Sigmoid colon (tissue), 4 donors: ENCODE results near the gene SPATA6.

Experiments used
- EP300 ChIP-seq, 4 donors: sonication (generic); formaldehyde crosslinking; IDR thresholded peaks; one replicate each; pipeline ENCODE4 v1.6.1; 2017; ENCODE audit warnings: antibody characterized with exemption in 4 of 4
- POLR2A ChIP-seq, 2 donors: fragments of 450-650 bp; IDR thresholded peaks; one replicate each; pipeline ENCODE4 v1.6.1; 2016; ENCODE audit warnings: antibody characterized with exemption in 2 of 2, mild to moderate bottlenecking in 2 of 2, moderate library complexity in 2 of 2
- POLR2AphosphoS5 ChIP-seq, 4 donors: sonication (generic); formaldehyde crosslinking; IDR thresholded peaks; one replicate each; pipeline ENCODE4 v1.6.1; 2017; ENCODE audit warnings: antibody characterized with exemption in 4 of 4
- TF ChIP-seq, protein P1 (sequence below), 4 experiments: fragments of 450-650 bp in 3 of 4; fragments of 200-600 bp in 1 of 4; IDR thresholded peaks; one replicate each; pipeline ENCODE4 v1.5.1; 2016 to 2019; ENCODE audit warnings: antibody characterized with exemption in 4 of 4, mild to moderate bottlenecking in 3 of 4, moderate library complexity in 2 of 4

GRCh38 chr1:48418742-48419141, 53.3 kb downstream of the SPATA6 start:
- TF ChIP-seq, protein P1, sequence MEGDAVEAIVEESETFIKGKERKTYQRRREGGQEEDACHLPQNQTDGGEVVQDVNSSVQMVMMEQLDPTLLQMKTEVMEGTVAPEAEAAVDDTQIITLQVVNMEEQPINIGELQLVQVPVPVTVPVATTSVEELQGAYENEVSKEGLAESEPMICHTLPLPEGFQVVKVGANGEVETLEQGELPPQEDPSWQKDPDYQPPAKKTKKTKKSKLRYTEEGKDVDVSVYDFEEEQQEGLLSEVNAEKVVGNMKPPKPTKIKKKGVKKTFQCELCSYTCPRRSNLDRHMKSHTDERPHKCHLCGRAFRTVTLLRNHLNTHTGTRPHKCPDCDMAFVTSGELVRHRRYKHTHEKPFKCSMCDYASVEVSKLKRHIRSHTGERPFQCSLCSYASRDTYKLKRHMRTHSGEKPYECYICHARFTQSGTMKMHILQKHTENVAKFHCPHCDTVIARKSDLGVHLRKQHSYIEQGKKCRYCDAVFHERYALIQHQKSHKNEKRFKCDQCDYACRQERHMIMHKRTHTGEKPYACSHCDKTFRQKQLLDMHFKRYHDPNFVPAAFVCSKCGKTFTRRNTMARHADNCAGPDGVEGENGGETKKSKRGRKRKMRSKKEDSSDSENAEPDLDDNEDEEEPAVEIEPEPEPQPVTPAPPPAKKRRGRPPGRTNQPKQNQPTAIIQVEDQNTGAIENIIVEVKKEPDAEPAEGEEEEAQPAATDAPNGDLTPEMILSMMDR (IDR thresholded peaks at IDR 0.05): no peak
- TF ChIP-seq POLR2AphosphoS5 (IDR thresholded peaks at IDR 0.05) (no peak), POLR2A (IDR thresholded peaks at IDR 0.05) (no peak), EP300 (IDR thresholded peaks at IDR 0.05) (no peak)
